Activated T-cell treated with anti-CD3 and anti-CD28 coated beads, Interleukin-2, amount 50 U/mL, for 1 hour (primary cell): ENCODE data around the gene INAVA.

Experiments
- DNase-seq: peaks from one replicate; pipeline ENCODE4 v3.0.0-alpha.2; 2020

INAVA gene

DNA sequence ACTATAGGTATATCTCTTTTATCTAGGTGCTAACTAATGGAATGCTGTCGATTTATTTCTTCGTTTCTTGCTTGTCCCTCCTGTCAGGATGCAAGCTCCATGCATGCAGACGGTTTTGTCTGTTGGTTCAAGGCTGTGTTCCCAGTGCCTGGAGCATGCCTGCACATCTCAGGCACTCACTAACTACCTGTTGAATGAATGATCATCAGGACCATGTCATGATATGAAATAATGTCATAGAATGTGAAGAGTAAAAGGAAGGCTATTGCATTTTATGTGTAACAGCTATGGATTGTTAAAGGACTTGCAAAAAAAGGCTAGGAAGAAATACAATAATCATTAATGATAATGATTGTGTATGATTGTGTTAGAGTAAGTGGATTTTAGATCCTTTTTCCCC is 17.7 kb upstream of the INAVA start:
- DNase-seq = no peak

DNA sequence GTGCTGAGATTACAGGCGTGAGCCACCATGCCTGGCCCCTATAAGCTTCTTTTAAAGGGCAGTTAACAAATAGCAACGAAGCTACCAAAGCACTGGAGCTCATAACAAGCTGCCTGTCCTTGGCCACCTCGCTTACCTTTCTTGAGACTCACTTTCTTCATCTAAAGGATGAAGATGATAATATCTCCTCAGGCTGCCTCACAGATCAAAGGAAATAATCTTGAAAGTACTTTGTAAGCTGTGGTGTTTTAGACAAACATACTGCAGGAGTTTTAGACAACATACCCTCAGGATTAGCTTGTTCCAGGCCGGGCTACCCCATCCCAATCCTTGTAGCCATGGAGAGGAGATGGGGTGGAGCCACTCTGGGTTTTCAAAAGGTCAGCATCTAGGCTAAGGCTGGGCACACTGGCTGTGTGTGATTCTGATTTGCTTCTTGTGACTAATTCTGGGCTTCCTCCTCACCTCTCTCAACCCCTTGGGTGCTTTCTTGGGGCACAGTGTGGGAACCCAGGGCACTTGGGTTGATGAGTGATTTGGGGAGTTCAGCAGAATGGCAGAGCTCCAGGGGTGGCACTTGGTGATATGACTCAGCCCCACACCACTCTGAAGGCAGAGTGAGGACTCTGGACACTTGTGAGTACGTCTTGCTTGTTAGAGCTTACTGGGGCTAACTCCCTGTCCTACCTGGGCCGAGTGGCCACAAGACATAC is 16.7 kb upstream of the INAVA start:
- peak; percentile 42 for DNase-seq

DNA sequence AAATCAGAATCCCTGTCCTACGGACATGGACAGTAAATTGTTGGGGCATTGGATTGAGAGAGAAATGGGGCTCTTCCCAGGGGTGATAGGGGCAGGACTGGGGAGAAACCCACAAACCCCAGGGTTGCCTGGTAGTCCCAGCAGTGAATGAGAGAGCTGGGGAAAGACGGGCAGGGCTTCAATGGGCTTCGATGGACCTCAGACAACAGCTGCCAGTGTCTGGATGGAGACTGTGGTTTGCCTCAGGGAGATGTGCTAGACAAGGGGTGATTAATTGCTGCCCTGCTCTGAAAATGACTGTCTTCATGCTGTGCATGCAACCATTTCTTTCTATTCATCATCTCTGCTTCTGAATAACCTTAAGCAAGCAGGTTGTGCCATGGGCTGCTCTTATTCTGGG is 14.5 kb upstream of the INAVA start:
- no peak for DNase-seq

DNA sequence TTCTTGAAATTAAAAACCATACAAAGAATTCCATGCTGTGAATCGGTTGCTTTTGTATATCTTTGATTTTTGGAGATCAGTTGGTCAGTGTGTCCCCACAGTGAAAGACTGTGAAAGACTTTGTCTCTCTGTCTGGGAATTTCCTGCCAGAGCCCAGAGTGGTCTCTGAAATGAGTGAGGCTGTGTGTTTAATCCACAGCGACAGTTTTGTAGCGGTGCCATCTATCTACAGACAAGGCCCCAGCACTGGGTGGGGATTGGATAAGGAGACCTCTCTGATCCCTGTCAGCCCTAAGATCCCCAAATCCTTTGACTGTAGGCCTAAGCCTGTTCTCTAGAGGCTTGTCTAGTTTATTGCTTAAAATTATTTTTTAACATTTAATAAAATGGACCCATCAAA is 11.6 kb upstream of the INAVA start:
- DNase-seq = no peak

DNA sequence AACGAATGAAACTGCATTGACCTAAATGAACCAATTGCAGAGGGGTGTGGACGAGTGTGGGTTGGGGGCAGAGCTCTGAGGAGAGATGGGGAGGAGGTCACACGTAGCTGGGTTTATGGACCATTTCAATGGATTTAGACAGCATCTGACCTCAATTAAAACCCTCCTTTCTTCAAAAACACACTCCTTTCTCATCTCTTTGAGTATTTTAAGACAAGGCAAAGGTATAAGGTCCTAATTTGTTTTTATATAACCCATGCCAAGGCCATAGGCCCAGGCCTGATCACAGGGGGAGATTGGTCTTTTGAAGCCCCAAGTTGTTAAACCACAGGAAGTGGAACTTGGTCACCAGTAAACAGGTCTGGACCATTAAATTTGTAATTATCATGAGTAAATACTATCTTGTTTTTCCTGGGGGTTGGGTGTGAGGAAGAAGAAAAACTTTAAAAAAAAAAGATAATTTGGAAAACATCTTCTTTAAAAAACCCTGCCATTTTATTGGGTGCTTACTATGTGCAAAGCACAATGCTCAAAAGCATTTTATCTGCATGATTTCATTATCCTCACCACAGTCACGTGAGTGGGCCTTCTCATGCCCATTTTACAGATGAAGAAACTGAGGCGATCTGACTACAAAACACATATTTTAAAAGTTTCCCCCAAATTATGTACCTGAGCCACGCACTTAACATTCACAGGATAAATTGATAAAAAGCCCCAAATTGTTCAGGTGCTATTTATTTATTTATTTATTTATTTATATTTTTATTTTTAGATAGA is 8.9 kb upstream of the INAVA start:
- DNase-seq = no peak

DNA sequence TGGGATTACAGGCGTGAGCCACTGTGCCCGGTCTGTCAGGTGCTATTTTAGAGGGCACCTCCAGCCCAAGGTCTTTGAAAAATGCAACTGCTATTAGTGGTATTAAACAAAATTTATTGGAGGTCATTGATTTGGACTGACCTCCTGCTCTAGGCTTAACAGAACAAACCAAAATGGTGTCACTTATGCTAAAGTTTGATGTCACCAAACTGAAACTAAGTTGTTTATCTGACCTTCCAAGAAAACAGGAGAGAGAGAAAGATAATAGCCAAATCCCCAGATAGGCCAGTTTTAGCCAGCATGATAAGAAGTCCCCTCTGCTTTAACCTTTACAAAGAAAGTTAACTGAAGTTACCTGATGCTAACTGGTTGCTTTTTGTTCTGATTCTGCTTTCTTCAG is 8.1 kb upstream of the INAVA start:
- no peak for DNase-seq

DNA sequence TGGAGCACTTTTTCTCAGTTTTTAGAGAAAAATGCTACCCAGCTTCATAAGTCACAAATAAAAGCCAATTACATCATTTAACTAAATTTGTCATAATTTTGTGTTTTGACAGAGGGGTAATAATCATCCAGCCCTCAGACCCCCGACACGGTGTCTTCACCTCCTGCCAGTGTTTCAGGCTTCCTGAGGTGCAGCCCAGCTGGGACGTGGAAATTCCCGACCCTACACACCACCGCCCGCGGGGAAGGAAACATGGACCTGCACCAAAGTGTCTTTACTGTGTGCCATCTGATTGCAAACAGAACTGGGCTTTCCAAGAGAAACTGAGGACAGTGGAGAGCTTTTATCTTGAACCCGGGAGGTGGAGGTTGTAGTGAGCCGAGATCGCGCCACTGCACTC is 7.7 kb upstream of the INAVA start:
- DNase-seq = no peak

DNA sequence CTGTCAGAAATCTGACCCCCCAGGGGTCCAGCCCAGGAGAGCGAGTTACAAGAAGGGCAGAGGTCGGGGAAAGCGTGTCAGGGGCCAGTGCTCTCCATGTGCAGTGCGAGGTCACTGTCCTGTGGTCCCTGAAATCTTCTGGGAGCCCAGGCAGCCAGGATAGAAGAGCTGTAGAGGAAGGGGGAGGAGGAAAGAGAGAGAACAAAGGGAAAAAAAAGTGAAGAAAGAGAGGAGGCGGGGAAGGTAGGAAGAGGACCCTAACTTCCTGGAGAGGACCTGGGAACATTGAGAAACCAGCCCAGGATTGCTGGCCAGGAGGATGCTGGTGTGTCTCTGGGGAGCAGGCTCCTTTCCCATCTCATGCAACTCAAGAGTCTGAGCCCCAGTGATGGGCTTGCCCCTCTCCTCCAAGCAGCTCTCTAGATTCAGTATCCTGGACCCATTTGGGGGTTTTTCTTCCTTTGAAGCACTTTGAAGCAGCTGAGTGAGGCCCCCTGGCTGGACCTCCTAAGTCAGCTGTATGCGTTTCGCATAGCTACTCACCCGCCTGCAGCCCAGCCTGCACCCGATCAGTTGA is 6.8 kb upstream of the INAVA start:
- DNase-seq = no peak

DNA sequence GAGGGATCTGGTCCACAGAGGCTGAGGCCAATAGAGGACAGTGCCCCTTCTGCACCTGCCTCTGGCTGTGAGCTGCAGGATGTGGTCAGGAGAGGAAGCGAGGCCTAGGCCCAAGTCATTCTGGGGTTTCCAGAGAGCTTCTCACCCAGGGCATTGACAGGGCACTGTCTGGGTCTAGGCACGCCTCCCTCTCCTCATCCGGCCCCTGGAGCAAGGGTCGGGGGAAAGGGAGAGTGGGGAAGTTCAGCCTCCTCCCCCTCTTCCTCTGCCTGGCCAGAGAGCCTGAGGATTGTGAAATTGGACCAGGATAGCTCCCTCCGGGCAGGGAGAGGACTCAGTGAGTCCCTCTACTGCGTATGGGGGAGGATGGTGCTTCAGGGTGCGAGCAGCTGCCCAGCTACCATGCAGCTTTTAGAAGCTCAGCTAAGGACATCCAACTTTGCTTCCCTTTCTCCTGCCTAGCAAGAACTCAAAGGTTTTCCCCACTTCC is 6.3 kb upstream of the INAVA start:
- peak; percentile 53 for DNase-seq

DNA sequence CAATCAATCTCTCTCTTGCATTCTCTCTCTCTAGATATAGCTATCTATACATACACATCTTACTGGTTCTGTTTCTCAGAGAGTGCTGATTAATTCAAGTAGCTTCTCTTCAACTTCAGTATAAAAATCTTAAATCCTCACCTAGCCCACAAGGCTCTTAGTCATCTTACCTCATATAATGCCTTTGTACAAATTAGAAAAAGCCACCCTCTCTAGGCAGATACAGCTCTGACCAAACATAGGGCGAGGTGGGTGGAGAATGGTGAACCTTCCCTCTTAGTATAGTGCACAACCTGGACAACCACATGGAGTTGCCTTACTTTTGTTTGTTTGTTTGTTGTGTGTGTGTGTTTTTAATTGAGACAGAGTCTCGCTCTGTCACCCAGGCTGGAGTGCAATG is 5.1 kb upstream of the INAVA start:
- DNase-seq = no peak

GRCh38 chr1:200890027-200890426 is 4.7 kb upstream of the INAVA start:
- DNase-seq = no peak

DNA sequence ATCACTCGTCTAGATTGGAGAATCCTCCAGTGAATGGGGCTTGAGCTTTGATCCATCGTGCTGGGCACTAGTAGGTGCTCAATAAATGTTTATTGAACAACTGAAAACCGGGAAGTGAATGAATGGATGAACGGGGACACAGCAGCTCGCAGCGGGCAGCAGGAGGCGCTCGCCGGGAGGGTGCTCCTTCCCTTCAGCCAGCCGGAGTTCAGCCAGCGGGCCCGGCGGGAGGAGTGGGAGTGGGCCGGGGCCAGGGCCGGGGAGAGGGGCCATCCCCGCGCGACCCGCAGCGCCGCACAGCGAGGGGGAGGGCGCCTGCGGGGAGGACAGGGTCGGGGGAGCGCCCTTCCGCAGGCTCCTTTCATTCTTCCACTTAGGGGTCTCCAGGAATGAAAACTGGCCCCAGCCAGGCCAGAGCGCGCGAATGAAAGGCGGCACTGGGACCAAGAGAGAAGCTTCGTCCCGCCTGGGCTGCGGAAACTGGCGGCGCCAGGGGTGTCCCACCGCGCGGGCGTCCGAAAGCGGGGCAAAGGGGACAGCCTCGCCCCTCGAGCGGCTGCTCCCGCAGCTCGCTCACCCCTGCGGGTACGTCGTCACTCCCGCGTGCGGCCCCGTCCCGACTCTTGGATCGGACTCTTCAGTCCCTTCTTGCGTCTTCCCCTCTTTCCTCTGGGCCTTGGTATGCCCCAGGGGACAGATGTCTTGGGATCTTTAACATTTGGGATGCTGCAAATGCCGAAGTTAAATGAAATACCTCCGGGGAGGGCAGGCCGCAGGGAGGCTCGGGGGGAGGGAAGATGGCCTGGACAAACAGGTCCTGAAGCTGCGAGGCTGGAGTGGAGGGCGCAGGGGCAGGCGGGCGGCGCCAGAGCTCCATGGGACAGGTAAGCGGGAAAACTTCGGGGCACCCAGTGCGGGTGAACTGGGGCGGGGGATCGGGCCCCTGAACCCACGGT is 3.6 kb upstream of the INAVA start:
- DNase-seq = peak; percentile 43

DNA sequence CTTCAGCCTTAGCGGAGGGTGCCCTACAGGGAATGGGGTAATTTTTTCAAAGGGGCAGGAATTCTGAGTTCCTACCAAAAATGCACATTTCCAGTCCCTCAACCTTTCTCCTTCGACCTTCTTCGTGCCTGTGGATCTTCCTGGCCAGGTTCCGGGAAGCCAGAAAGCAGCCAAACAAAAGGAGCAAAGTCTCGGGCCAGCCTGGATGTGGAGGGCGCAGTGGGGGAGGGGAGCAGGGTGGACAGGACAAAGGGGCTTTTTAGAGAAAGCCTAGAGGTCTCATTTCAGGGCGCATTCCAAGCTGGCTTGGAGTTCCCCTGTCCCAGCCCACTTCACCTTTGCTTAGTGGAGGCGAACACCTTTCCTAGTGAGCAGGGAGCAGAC is 2.9 kb upstream of the INAVA start:
- DNase-seq = no peak

GRCh38 chr1:200892546-200892945 is 2.2 kb upstream of the INAVA start:
- no peak for DNase-seq

- no peak for DNase-seq
Observed at GRCh38 chr1:200892958-200893357, 1.7 kb upstream of the INAVA start.

DNA sequence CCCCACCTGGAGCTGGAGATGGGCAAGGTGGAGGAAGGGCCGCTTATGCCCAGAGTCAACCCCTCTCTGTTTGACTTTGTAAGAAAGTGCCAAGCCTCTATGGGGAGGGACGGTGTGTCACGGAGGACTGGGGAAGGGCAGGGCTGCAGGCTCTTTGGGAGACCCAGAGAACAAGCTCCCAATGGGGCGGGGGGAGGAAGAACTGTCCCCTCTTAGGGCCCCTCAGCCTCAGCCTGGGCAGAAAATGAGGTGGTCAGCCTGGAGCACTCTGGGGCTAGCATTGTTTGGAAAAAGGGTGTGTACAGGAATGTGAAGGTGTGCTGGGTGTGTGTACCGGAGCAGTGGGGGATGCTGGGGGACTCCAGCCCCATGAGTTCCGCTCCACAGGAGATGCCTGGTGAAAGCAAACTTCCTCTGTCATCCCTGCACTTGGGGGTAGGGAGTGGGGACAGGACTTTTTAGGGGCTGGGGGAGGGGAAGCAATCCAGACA is 1.2 kb upstream of the INAVA start:
- DNase-seq = no peak

GRCh38 chr1:200895443-200895789 is 716 bp downstream of the INAVA start:
- DNase-seq = no peak

DNA sequence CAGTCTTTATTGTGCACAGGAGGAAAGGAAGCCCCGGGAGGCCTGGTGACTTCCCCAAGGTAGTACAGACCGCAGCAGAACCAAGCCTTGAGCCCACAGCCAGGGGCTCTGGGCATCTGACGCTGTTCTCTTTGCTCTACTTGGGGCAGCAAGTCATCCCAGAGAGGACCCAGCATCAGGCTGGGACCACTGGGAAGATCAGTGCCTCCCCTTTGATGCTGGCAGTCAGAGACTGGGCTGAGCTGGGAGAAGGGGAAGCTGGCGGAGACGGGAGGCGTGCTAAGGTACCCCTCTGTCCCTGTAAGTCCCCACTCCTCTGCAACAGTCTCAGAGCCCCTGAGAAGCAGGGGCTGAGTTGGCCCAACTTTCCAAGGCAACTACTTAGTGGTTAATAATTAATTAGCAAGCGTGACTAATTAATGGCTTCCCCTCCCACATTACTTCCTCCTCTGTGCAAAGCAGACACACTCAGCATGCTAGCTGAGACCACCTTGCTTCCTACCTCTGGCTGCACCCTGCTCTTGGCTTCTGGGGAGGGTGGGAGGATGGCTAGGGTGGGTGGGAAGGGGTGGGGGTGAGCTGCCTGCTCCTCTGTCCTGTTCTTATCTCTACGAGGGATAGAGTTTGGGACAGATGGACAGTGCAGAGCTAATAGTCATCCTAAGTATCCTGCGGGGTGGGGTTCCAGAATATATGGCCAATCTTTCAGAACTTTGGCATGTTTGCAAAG is 1.3 kb downstream of the INAVA start:
- DNase-seq = no peak

DNA sequence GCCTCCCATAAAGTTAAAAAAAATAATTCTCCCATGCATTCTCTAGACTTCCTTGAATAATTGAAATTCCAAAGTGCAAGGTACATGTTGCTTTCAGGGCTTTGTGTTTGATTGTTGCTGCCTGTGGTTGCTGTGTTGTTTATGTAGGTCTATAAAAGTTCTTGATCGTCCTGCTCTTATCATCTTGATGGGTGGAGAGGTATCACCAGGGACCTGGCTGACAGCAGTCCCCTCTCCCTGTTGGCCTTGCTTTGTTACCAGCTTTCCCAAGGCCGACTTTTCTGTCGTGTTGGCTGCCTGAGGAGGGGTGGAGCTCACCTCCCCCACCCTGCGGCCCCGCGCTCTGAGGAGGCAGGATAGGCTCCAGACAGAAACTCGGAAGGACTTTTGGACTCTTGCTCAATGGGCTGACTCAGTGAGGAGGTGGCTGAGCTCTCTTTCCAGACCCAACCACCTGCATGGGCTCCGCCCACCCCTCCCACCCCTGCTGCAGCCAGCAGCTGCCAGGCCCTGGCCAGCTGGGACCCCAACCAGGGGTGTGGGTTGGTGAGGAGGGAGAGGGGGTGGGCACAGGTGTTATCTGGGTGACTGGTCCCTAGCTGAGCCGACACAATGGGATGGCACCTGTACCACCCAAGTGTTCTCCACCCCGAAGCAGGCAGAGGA is 2.0 kb downstream of the INAVA start:
- no peak for DNase-seq

DNA sequence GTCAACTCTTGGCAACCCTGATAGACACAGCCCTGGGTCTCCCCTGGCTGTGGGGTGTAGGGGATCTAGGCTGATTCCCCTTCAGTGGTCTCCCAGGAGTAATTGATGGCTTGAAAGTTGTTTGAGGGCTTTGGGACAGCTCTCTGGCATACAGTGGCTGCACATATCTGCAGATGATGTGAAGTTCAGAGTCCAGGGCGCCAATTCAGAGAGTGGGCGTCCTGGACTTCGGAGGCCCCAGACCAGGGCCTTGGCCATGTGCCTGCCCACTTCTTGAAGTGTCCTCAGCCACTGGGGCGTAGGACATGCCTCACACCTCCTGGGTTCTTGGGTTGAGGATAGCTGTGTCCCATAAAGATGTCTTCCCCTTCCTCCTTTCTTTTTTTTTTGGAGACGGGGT is 2.6 kb downstream of the INAVA start:
- no peak for DNase-seq

GRCh38 chr1:200899015-200899386 is 4.3 kb downstream of the INAVA start:
- DNase-seq = no peak

DNA sequence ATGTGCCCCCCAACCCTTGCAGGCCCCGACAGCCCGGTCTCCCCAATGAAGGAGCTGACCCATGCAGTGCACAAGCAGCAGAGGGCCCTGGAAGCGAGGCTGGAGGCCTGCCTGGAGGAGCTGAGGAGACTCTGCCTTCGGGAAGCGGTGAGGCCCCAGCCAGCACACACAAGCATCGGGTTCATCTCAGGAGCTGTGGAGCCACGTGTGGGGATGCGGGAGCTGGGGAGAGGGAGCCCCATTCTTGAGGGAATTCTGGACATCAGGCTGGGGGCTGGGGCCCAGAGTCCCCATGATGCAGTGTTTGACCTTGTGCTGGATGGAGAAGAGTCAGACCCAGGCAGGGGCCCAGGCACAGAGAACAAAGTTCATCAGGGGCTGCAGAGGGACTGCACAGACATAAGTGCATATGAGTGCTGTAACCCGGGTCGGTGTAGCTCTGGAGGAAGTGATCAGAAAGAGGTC is 4.8 kb downstream of the INAVA start:
- no peak for DNase-seq
